GM12865 (cell line): ENCODE measurements around the gene IL17RD.
A peak's percentile ranks its signal among the peaks of the same experiment; 100 is the strongest.

Experiments
- DNase-seq: peaks from one replicate; pipeline ENCODE4 v3.0.0; 2010; ENCODE audit warnings: low read depth
- H3K4me3 ChIP-seq: 2 replicates; pipeline ENCODE4 v1.5.1; 2011; ENCODE audit warnings: mild to moderate bottlenecking, low read depth, low read length, control low read depth
- CTCF ChIP-seq: IDR thresholded peaks from 2 replicates; pipeline ENCODE4 v1.5.1; 2011; ENCODE audit warnings: low read length, control low read depth, low read depth, inconsistent platforms; ENCODE audit not compliant: insufficient read depth; ENCODE audit errors: missing control alignments

The IL17RD gene

DNA sequence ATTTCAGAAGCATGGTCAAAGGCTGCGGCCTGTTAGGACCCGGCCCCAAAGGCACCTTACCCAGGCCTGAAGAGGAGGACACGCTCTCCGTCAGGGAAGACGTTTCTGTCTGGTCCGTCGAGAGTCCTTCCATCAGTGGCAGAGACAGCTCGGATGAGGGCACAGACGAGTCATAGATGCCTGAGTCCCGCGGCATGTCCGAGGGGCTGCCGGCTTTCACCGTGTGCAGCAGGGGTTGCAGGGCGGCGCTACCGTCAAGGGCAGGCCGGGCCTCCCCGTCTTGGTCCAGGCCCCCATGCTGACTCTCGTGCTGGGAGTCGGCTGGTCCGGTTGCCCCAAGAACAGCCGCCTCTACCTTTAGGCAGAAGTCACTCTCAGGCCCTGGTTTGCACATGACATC, 67.6 kb downstream of the IL17RD start:
- DNase-seq: no peak
- no peak overlapping the region for H3K4me3 ChIP-seq
- no peak for TF ChIP-seq CTCF

GRCh38 chr3:57095363-57095762, 69.8 kb downstream of the IL17RD start:
- no peak for DNase-seq
- H3K4me3 ChIP-seq: no peak overlapping the region
- TF ChIP-seq CTCF: no peak

DNA sequence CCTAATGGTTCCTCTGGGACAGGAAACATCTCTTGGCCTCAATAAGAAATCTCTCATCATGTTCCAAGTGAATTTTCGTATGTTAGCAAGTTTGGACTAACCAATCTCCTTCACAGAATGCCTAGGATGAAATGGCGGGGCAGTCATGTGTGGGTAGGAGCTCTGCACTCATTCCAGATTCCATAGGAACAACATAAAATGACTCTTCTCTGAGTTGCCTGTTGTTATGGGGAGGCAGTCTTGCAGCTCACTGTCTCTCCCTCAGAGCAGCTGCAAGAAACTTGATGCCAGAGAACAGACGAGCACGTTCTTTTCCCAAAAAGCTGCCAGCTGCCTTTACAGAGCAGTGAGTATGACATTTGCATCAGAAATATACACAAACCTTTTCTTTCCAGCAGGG, 70.6 kb downstream of the IL17RD start:
- H3K4me3 ChIP-seq: no peak overlapping the region
- no peak for DNase-seq
- no peak for TF ChIP-seq CTCF

DNA sequence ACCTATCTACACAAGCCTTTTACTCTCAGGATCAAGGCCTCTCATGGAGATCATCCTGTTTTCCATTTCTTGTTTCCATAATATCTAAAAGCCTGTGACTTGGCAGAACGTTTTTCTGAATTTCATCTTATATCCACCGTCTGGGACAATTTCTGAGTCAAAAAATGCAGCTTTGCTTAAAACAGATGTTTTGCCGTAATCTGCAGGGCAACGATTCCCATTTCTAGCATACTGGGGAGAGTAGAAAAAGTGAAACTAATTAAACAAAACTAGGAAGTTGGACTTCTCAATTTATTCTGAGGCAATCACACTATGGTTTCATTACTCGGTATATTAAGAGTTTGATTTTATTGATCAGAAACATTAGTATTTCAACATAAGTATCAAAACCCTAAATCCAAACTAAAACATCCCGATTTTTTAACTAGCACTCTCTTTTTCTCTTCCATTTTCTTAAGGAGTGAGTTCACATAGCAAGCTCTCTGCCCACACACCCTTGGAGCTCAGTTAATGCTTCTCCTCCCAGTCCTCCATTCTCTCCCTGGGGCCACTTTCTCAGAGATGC, 71.1 kb downstream of the IL17RD start:
- H3K4me3 ChIP-seq: no peak overlapping the region
- no peak for DNase-seq
- TF ChIP-seq CTCF: no peak

GRCh38 chr3:57093489-57093888, 71.7 kb downstream of the IL17RD start:
- no peak for DNase-seq
- TF ChIP-seq CTCF: peak; percentile 2
- H3K4me3 ChIP-seq: no peak overlapping the region

DNA sequence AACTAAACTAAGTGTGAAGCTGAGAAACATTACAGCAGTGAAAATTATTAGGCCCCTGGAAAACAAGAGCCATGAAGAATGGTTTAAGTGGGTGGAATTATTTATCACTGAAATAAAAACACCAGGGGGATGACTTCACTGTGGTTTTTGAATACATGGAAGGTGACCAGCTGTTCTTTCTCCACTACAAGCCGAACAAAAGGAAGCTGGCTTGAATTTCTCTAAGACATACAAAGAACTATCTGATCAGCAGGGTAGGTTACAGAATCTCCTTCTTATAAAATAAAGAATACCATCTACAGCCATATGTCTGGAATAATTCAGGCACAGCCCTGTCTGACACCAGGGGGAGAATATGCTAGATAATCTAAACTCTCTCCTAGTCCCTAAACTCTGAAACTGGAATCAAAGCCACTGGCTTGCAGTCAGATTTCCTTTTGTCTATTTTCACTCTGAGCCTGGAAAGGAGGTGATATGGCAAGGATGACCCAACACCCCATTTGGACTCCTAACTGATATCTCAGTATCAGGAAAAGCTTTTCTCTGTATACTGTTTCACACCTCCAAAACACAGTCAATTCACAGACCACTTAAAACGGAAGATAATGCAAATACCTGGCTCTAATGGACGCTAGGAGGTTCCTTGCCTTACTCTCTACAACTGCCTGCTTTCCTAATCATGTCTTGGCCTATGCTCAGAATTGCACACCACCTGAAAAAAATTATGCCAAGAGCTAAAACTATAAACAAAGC, 73.5 kb downstream of the IL17RD start:
- TF ChIP-seq CTCF: no peak
- no peak for DNase-seq
- H3K4me3 ChIP-seq: no peak overlapping the region

- TF ChIP-seq CTCF: no peak
- no peak overlapping the region for H3K4me3 ChIP-seq
- no peak for DNase-seq
Observed at GRCh38 chr3:57089043-57089442, 76.1 kb downstream of the IL17RD start.
